Kidney glomerular epithelial cell (primary cell): ENCODE data around the gene TNFSF10.

Experiments used
- DNase-seq: peaks from one replicate; lab custom pipeline; 2025; lab: John Stamatoyannopoulos, UW

TNFSF10 gene

DNA sequence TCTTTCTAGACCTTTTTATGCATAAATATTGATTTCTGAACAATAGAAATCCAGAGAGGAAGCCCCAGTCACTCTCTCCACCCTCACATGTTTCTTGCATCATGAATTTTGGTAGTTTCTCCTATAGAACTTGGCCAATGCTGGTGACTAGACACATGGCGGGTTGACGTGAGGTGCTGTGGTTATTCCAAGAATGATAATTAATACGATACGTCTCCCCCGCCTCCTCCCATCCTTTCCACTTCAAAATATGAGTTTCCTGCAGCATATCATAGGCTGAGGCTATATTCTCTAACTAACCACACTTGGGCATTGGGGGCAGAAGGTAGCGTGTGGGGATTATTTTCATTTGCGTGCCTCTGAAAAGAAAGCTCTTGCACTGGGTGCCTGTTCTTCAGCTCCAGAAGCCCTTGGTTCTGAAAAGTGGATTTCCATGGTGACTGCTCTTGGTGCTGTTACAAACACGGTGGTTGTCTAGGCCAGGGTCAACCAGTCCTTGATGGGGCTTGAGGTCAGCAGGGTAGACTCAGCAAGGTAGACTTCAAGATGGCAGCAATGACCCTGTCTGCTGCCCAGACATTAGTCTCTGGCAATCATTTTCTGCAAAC, 5.3 kb downstream of the TNFSF10 start:
- no peak for DNase-seq

GRCh38 chr3:172516318-172517214, 6.7 kb downstream of the TNFSF10 start:
- peak; percentile 32 for DNase-seq

DNA sequence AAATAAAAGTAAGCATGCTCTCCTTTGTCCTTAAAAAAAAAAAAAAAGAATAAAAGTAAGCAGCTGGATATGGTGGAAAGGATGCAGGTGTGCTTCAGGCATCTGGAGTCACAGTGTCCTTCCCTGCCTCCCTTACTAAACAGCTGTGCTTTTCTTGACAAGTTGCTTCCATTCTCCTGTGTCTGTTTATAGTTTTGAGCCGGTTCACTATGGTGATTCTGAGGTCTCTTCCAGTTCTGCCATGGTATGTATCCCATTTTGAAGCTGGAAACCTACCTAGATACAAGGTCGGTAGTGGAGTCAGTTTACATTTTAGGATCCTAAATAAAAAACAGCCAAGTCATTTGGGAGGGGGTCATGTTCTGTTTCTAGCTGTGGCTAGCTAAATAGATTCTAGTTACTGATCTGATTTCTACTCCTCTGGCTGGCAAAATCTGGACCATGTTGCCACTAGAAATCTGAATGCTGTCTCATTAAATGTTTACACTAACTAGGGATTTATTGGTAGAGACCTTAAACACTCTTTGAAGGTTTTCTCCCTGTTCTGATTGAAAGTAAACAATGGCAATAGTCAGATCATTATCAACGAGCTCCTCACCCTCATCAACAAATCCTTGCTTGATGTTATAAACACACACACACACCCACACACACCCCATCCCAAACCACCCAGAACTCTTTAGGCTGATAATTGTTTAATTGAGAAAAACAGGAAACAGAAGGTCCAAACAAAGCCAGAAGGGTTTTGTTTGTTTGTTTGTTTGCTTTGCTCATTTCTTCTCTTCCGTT, 7.9 kb downstream of the TNFSF10 start:
- no peak for DNase-seq

DNA sequence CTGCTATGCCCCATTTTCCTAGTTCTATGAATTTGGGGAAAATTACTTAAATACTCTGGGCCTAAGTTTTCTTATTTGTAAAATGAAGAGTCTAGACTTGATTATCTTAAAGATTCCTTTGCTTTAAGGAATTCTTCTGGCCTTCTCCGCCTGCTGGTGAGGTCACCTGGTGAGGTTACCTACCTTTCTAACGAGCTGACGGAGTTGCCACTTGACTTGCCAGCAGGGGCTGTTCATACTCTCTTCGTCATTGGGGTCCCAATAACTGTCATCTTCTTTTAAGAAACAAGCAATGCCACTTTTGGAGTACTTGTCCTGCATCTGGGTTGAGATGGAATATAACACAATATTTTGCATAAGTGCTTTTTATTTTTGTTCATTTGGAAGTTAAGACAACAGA, 8.6 kb downstream of the TNFSF10 start:
- no peak for DNase-seq

- DNase-seq = no peak
Measured at GRCh38 chr3:172513488-172513887, 9.7 kb downstream of the TNFSF10 start.

GRCh38 chr3:172511783-172512762, 11.2 kb downstream of the TNFSF10 start:
- DNase-seq = no peak

- DNase-seq = no peak
Measured at GRCh38 chr3:172506094-172506493, 17.1 kb downstream of the TNFSF10 start.

DNA sequence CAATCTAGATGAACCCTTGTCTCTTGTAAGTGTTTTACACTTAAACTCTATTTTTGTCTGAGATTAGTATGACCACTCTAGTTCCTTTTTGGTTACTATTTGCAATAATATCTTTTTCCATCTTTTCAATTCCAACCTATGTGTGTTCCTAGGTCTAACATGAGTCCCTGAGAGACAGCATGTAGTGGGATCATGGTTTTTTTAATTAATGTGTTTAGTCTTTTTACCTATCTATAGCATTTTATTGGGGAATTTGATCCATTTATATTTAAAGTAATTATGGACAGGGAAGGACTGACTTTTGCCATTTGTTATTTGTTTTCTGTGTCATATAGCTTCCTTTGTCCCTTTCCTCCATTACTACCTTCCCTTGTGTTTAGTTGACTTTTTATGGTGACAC, 21.7 kb downstream of the TNFSF10 start:
- no peak for DNase-seq

DNA sequence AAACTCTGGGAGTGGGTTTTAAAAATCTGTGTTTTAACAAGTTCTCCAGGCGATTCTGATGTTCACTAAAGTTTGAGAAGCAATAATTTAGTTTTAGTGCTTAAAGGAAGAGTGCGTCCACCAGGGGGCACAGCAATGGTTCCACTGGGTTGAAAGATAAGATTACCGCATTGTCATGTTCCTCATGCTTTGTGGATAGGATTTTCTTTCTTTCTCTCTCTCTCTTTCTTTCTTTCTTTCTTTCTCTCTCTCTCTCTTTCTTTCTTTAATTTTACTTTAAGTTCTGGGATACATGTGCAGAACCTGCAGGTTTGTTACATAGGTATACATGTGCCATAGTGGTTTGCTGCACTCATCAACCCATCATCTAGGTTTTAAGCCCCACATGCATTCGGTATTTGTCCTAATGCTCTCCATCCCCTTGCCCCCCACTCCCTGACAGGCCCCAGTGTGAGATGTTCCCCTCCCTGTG, 33.0 kb downstream of the TNFSF10 start:
- peak; percentile 73 for DNase-seq

DNA sequence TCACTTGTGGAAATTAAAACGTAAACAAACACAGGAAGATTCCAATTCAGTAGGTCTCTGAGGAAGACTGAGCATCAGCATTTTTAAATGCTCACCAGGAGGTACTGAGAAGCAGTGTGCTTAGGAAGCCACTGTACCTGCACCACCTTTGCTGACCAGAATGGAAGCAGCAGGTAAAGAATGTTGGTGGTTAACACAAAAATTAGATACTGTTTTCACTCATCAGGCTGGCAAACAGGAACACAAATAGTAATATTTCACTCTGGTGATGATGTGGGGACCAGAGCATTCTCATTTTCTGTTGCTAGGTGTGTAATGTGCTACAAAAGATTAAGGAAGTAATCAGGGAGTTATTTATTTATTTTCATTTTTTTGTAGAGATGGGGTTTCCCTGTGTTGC, 45.1 kb downstream of the TNFSF10 start:
- DNase-seq = no peak

DNA sequence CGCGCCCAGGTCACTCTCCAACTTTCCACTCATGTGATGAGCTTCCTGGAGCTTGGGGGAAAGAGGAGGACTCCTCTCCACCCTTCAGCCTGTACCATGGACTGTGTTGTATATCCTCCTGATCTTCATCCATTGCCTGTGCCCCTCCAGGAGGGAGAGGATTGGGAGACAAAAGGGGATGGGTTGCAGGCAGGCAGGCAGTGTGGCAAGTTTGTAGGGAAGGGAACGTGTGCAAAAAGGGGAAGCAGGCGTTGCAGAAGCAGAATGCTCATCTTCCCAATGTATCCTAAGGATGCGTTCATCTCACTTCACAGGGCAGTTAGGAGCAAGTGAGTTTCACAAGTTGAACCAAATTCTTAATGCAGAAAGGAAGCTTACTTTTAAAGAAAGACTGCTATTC, 46.9 kb downstream of the TNFSF10 start:
- no peak for DNase-seq

- DNase-seq = no peak
Measured at GRCh38 chr3:172475703-172476102, 47.5 kb downstream of the TNFSF10 start.

DNA sequence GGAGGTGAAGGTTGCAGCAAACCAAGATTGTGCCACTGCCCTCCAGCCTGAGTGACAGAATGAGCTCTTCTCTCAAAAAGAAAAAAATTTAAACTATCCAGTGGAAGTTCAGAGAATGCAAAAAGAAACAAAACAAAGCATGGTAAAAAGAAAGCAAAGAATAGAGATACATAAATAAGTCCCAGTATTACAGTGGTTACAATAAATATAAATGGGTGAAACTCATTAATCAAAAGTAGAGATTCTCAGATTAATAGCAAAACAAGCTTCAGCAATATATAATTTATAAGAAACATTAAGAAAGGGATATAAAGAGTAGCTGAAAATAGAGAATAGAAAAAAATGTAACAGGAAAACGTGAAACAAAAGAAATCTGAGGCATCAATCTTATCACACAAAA, 51.3 kb downstream of the TNFSF10 start:
- DNase-seq = no peak

DNA sequence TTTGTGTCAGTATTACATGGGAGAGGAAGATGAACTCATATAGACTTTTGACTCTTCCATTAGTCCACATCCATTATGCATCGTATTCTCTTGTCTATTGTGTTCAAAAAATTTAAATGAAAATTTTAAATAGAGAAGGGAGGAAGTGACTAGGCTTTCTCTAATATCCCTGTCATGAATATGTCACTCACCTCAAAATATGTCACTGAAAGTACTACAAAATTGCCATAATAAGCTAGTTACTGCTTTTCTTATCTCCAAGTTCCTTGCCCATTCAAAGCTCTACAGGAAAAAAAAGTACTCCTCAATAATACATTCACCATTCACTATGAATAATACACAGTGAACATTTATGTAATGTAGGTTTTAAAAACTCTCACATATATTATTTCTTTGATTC, 52.6 kb downstream of the TNFSF10 start:
- no peak for DNase-seq

GRCh38 chr3:172467170-172467824, 55.9 kb downstream of the TNFSF10 start:
- peak; percentile 62 for DNase-seq

GRCh38 chr3:172466553-172467130, 56.6 kb downstream of the TNFSF10 start:
- DNase-seq = no peak

- no peak for DNase-seq
Measured at GRCh38 chr3:172465281-172465680, 57.9 kb downstream of the TNFSF10 start.

DNA sequence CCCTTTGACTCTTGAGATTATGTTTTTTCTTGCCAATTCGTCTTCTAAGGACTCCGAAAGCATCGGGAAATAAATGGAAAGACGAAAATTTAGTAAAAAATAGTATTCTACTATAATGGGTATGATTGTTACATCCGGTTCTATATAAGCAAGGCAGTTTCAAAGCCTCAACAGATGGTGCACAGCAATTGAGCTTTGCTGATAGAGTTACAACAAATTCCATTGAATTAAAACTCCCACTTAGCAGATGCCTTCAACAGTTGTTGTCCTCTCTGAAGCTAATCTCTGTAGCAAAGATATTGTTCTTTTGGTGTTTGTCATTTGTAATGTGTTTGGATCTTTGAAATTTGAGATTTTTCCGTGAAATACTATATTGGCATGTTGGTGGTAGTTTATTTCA, 58.9 kb downstream of the TNFSF10 start:
- DNase-seq = no peak

DNA sequence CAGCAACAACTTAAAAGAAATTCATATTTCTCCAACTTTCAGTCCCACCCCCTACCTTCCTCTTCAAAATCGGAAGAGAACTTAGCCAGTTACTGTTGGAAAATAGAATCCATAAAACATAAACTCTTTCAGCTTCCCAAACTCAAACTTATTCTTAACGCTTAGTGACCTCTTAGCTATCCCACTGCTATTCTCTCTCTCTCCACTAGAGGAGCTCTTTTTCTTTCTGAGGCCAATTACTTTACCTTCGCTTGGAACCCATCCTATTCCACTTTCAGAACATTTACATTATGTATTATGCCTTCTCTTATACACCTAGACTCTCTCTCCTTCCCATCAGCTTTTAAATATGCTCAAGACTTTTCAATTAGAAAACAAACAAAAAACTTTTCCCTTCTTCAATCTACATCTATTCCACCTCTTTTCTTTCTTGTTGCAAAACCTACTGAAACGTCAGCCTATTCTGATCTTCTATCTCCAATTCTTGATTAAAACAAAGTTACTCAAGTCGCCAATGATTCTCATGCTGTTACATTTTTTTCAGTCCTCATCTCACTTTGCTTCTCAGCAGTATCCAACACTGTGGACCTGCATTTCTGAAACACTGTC, 61.6 kb downstream of the TNFSF10 start:
- peak; percentile 2 for DNase-seq

DNA sequence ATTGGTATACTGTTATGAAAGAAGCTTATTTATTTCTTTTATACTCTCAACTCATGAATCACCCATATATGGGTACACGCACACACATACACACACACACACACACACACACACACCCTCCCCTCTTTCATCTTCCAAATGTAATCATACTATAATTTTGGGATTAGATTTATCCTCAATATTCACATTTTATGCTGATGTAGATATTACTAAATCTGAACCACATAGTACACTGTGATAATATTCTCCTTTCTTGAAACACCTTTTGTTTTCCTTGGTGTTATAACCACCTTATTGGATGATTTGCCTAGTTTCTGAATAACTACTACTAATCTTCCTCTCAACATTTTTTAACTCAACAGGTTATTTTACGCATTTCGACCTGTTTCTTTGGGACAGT, 66.8 kb downstream of the TNFSF10 start:
- DNase-seq = no peak
